Measurements from ENCODE around the gene C9.
"Not testable (repeated sequence)": the region's sequence is repeated elsewhere in the genome, so short reads cannot be mapped to it uniquely, and the experiment has no call there.

C9 gene

DNA sequence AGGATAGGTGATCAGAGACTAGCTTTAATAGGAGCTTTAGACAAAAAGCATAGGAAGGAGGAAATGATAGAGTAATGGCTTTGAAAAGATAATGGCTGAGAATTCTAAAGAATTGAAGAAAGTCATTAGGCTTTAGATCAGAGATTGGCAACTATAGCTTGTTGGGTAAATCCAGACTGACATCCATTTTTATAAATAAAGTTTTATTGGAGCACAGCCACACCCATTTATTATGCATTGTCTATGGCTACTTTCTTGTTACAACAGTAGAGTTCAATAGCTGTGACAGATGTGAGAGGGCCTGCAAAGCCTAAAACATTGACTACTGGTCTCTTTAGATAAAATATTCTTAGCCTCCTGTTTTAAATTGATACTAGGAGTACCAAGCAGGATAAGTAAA lies 104.2 kb downstream of the C9 start:
- DNase-seq (ENCODE audit: low read depth in 2 of 2) = no peak

DNA sequence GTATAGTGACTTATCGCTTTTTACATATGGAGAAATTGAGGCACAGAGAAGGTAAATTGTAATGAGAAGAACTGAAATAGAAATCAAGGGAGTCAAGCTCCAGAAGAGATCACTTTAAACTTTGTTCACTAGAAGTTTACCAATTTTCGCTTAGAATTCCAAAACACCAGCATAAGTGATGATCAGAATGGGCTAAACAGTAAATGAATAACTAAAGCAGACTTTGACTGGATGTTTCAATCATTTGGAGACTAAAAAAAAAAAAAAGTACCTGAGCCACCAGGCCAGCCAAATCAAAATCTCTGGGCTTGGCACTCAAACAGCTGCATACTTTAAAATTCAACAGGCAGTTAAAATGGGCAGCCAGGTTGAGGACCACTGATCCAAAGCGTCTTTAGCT lies 106.7 kb downstream of the C9 start:
- DNase-seq (ENCODE audit: low read depth in 2 of 2) = no peak

DNA sequence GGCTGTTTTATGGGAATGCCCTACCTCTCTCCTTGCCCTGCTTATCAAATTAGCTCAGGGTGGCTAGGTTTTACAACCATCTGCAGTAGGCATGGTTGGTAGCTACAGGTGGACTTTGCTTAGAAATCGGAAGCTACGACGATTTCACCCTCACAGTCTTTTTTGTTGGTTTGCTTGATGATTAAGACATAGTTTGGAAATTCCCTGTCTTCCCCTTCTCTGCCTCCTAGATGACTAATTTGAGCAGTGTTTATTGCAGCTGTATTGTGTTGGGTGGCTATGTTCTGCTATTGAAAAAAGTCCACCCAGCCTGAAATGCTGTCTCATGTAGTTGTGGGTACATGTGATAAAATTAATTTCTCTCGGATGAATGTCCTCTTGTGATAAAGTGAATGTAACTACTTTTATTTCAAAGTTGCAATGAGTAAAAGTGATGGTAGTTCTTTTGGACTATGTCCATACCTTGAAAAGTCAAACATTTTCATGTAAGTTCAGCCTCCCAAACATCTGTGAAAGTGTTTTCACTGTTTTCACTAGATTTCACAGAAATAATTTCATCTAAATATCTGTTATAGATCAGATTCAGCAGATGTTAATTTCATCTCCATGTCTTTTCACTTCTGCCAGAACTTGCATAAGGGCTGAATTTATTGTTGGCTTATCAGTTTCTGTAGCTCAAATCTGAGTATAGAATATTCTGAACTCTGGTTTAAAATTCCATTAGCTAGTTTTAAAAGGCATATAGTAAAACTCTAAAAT lies 107.6 kb downstream of the C9 start:
- no peak for DNase-seq (ENCODE audit: low read depth in 2 of 2)

DNA sequence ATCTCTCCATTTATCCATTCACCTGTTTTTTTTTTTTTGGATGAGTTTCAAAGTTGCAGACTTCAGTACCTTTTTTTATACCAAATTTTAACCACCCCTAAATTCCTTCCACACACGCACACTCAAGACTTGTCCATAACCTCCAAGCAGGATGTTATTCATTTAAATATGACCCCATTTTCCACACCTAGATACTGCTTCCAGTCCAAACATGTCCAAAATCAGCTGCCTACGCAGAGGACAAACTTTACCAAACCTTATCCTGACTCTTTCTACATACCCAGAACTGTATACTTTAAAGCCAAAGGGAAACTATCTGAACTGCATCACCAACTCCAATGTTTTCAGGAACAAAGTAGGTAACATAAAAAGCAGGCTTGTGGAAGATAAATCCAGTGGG lies 108.9 kb downstream of the C9 start:
- no peak for DNase-seq (ENCODE audit: low read depth in 2 of 2)

DNA sequence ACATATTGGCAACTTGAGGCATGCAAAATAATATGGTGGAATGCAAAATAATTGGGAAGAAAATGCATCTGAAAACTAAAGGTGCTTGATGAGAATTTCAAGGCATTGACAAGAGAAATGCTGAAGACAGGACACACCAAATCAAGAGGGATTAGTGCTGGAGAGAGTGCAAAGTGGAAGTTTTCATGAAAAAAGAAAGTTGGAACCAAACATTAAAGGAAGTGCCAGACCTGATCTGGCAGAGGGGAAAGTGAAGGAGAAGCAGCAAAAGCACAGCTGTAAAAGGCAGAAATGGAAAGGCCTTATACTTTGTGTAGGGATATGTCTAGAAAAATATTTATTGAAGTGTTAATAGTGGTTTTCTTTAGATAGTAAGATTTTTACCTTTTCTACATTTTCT lies 109.6 kb downstream of the C9 start:
- DNase-seq (ENCODE audit: low read depth in 2 of 2) = no peak

DNA sequence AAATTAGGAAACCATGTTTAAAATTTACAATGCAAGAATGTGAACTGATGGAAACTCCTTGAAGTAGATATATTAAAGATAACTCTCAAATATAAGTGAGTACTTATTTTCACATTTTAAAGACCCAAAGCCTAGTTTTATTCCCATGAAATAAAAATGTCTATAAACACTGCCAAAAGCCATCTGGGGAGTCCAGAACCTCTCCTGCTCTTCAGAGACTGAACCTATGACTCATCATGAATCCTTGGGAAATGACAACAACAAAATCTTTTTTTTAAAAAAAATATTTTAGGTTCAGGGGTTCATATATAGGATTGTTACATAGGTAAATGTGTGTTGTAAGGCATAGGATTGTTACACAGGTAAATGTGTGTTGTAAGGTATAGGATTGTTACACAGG lies 111.1 kb downstream of the C9 start:
- DNase-seq (ENCODE audit: low read depth in 2 of 2) = no peak

DNA sequence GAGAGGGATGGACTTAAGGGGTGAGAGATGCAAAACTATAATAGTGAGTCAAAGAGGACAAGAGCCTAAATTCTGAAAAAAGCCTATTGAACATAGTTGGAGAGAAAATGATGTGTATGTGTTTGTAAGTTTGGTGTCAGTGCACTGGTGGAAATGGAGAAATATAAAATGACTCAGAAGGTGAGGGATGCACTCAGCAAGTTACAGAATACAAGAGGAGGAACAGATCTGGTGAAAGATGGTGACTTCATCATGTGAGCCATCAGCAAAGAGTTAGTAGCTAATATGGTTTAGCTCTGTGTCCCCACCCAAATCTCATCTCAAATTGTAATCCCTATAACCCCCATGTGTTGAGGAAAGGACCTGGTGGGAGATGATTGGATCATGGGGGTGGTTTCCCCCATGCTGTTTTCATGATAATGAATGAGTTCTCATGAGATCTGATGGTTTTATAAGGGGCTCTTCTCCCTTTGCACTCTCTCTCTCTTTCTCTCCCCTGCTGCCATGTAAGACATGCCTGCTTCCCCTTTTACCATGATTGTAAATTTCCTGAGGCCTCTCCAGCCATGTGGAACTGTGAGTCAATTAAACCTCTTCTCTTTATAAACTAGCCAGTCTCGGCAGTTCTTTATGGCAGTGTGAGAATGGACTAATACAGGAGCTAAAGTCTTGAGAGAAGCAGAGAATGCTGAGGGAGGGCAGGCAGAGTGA lies 114.6 kb downstream of the C9 start:
- no peak for DNase-seq (ENCODE audit: low read depth in 2 of 2)

DNA sequence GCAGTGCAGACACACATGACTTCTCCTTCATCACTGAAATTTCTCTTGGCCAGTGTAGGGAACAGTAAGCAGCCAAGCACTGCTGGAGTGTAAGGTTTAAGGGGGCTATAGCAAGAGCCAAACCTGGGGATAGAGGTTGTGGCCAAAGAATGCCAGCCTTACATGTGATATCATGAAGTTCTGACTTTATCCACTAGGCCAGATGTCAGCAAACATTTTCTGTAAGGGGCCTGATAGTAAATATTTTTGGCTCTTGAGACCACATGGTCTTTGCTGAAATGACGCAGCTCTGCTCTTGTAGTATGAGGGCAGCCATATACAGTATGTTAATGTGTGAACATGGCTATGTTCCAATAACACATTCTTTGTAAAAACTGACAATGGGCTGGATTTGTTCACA lies 115.2 kb downstream of the C9 start:
- DNase-seq (ENCODE audit: low read depth in 2 of 2) = no peak

DNA sequence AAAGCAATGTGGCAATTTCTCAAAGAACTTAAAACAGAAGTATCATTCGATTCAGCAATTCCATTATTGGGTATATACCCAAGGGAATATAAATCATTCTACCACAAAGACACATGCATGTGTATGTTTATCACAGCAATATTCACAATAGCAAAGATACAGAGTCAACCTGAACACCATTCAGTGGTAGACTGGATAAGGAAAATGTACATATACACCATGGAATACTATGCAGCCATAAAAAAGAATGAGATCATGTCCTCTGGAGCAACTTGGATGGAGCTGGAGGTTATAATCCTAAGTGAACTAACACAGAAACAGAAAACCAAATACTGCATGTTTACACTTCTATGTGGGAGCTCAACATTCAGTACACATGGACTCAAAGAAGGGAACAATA lies 123.5 kb downstream of the C9 start:
- no peak for DNase-seq (ENCODE audit: low read depth in 2 of 2)

DNA sequence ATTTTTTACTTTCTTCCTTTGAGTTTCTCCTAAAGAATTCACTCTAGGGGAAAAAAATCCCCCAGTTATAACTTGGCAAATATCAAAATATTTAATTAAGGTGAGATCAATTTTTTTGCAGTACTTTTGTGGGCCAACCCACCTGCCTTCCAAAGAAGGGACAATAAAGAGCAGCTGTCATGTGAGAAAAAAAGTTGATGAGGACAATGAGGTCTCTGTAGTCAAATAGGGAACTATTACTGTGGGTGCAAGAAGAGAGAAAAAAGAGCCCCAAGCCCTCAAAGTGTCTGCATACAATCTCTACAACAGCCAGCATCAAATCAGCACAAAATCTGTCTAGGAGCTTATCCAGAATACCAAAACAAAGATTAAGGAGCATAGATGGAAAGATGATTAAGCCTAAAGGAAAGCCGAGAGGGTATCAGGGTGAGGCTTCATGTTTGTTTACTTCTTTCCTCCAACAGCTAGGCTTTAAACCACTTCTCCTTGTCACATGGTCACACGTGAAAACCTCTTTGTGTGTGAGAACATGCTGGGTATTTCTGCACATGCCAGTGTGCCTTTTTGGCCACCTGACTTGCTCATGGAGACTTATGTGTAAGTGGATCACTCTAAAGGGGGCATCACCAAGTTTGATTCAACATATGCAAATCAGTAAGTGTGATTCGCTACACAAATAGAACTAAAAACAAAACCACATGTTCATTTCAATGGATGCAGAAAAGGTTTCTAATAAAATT lies 125.8 kb downstream of the C9 start:
- no peak for DNase-seq (ENCODE audit: low read depth in 2 of 2)

DNA sequence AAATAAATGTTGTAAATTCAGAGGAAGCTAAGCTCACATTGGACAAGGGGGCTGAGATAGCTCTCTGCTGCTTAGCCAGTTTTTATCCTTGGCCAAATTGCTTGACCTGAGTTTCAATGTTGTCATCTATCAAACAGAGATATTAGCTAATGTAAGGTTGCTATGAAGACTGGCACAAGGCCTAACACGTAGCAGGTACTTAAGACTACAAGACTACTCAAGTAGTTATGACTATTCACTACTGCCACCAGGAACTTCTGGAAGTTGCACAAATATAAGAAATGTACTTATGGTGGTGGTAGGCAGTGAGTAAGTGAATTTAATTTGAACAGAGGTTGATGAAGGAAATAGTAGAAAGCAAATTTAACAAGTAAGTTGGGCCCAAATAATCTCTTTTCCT lies 127.6 kb downstream of the C9 start:
- no peak for DNase-seq (ENCODE audit: low read depth in 2 of 2)

DNA sequence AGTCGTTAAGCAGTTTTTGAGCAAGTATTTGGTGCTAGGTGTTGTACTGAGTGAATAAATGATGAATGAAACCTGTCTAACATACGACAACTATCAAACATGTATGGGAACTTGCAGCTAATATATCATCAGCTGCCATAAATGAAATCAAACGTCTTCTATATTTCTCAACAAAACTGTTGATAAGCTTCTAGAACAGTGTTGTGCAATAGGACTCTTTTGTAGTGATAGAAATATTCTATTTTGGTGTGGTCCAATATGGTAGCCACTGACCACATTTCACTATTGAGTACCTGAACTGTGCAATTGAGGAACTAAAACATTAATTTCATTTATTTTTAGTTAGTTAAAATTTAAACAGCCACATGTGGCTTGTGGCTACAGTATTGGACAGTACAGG lies 128.6 kb downstream of the C9 start:
- DNase-seq (ENCODE audit: low read depth in 2 of 2) = no peak

DNA sequence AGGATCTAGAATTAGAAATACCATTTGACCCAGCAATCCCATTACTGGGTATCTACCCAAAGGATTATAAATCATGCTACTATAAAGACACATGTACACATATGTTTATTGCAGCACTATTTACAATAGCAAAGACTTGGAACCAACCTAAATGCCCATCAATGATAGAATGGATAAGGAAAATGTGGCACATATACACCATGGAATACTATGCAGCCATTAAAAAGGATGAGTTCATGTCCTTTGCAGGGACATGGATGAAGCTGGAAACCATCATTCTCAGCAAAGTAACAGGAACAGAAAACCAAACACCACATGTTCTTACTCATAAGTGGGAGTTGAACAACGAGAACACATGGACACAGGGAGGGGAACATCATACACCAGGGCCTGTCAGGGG lies 129.8 kb downstream of the C9 start:
- DNase-seq (ENCODE audit: low read depth in 2 of 2) = not testable (repeated sequence)

Data from stimulated activated CD4-positive, alpha-beta T cell treated with anti-CD3 and anti-CD28 coated beads, Interleukin-1b, Interleukin-23, amount 100 ng/mL, for 4 hours (primary cell).